Spinal cord (tissue), 10 donors: ENCODE data around the gene FLT1. TPM values are rescaled to one million over a fixed set of nuclear protein-coding genes. Genes with fewer than 3 reads are reported as not detected.

Experiments used
- DNase-seq, 6 donors: peaks; one replicate each; pipeline versions ENCODE4 v3.0.0 to v3.0.0-alpha.2; 2013 to 2015; ENCODE audit warnings: low spot score in 6 of 6, low read depth in 4 of 6
- H3K27ac ChIP-seq: one replicate; pipeline ENCODE4 v1.5.1; 2013; ENCODE audit warnings: low read depth, low read length, control low read depth
- H3K27me3 ChIP-seq: one replicate; pipeline ENCODE4 v1.6.1; 2013; ENCODE audit warnings: low read length; ENCODE audit not compliant: control insufficient read depth, insufficient read depth
- H3K36me3 ChIP-seq: one replicate; pipeline ENCODE4 v1.6.1; 2013; ENCODE audit warnings: low read length; ENCODE audit not compliant: control insufficient read depth, insufficient read depth
- H3K4me1 ChIP-seq: one replicate; pipeline ENCODE4 v1.6.1; 2013; ENCODE audit warnings: low read length; ENCODE audit not compliant: control insufficient read depth, insufficient read depth
- H3K4me3 ChIP-seq: one replicate; pipeline ENCODE4 v1.5.1; 2013; ENCODE audit warnings: low read depth, low read length, control low read depth
- H3K9me3 ChIP-seq: one replicate; pipeline ENCODE4 v1.6.1; 2013; ENCODE audit warnings: low read length; ENCODE audit not compliant: control insufficient read depth, insufficient read depth
- WGBS: methylation state at CpG from one replicate; pipeline ENCODE4 v1.1.5; 2013; ENCODE audit warnings: missing lambda C conversion rate; ENCODE audit not compliant: insufficient coverage; 5-methylcytosine and 5-hydroxymethylcytosine counted together
- polyA plus RNA-seq, 2 donors: library from polyadenylated mRNA; unstranded; fragments of 120-200 nt; gene quantifications; one replicate each; pipeline ENCODE4 v1.2.1, GENCODE V29; 2013; ENCODE audit not compliant: insufficient read length in 2 of 2
- total RNA-seq, 2 donors: library from RNA; depleted of rRNA in 1 of 2; stranded (reverse); fragments of 120-200 nt in 1 of 2; fragments of >200 nt in 1 of 2; gene quantifications; one replicate each; pipeline versions ENCODE4 v1.2.3 to v1.2.4, GENCODE V29; 2013 to 2014
- donor health status: healthy.

The FLT1 gene
- total and polyA plus RNA-seq, 4 donors, result 14.6 to 29.3 (median 23.9) TPM

DNA sequence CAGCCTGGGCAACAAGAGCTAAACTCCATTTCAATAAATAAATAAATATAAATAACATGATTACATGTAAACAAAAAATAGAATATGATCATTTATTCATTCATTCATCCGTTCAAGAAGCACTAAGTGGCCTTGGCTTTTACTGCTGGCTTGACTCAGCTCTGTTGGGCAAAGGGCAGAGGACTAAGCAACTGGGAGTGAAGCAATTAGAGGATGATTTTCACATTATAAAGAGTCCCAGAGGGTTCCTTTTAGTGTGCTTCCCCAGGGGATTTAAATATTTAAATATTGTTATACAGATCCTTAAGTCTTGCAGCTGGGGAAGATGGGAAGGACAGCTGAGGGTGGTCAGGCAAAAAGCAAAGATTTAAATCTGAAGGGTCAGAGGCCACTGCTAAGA is 34.9 kb upstream of the FLT1 start:
- Histone ChIP-seq H3K36me3 (no peaks in the 10 kb centered on the region), H3K4me1 (peaks cover 19% of the 10 kb centered on the region), H3K27me3 (peaks cover 20% of the 10 kb centered on the region), H3K9me3 (no peaks in the 10 kb centered on the region), H3K4me3 (no peak overlapping the region), H3K27ac (no peak overlapping the region)
- DNase-seq, result no peak
- WGBS, result no CpG with 5 or more reads among the region's 1 CpG

- no peak overlapping the region for H3K27ac ChIP-seq
- peaks cover 20% of the 10 kb centered on the region for H3K27me3 ChIP-seq
- WGBS, result 29% methylated on average over 1 of the region's 3 CpGs
- H3K36me3 ChIP-seq, result no peaks in the 10 kb centered on the region
- DNase-seq, result no peak
- H3K4me1 ChIP-seq, result peaks cover 19% of the 10 kb centered on the region
- no peaks in the 10 kb centered on the region for H3K9me3 ChIP-seq
- no peak overlapping the region for H3K4me3 ChIP-seq
Measured at GRCh38 chr13:28528848-28529247, 33.9 kb upstream of the FLT1 start.

DNA sequence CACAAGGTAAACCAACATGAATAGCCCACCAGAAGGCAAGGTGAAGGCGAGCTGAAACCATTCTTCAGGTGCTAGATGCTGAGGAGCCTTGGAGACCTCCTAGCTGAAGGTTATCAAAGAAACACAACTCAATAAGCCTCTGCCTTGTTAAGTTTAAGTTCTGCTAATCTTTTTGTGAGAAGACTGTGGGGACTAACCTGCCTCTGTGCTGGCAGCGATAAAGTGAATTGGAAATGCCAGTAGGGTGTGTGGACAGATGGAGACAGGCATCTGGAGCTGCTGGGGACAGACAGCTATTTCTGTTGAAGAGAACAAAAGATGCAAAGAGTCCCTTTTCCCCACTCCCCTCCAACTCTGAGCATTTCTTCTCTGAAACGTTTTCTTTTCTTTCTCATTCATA is 33.5 kb upstream of the FLT1 start:
- no peaks in the 10 kb centered on the region for H3K9me3 ChIP-seq
- no peak overlapping the region for H3K27ac ChIP-seq
- DNase-seq, result no peak
- peaks cover 19% of the 10 kb centered on the region for H3K4me1 ChIP-seq
- 90% methylated on average over 2 of the region's 3 CpGs for whole genome bisulfite sequencing
- H3K27me3 ChIP-seq, result peaks cover 20% of the 10 kb centered on the region
- no peak overlapping the region for H3K4me3 ChIP-seq
- no peaks in the 10 kb centered on the region for H3K36me3 ChIP-seq

- H3K4me1 ChIP-seq, result peaks cover 14% of the 10 kb centered on the region
- H3K9me3 ChIP-seq, result no peaks in the 10 kb centered on the region
- peaks cover 17% of the 10 kb centered on the region for H3K27me3 ChIP-seq
- no peaks in the 10 kb centered on the region for H3K36me3 ChIP-seq
- 76% methylated on average over 10 of the region's 13 CpGs for WGBS
- no peak for DNase-seq
- no peak overlapping the region for H3K27ac ChIP-seq
- no peak overlapping the region for H3K4me3 ChIP-seq
Measured at GRCh38 chr13:28527629-28528028, 32.7 kb upstream of the FLT1 start.

DNA sequence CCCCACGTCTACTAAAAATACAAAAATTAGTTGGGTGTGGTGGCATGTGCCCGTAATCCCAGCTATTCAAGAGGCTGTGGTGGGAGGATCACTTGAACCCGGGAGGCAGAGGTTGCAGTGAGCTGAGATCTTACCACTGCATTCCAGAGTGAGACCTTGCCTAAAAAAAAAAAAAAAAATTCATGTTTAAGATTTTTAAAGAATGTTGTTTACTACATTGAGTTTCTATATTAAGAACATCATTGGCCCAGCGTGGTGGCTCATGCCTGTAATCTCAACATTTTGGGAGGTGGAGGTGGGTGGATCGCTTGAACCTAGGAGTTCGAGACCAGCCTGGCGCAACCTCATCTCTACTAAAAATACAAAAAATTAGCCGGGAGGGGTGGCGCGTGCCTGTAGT is 31.9 kb upstream of the FLT1 start:
- WGBS, result 100% methylated on average over 2 of the region's 10 CpGs
- DNase-seq, result no peak
- Histone ChIP-seq H3K4me1 (peaks cover 11% of the 10 kb centered on the region), H3K27ac (no peak overlapping the region), H3K9me3 (no peaks in the 10 kb centered on the region), H3K4me3 (no peak overlapping the region), H3K36me3 (no peaks in the 10 kb centered on the region), H3K27me3 (peaks cover 14% of the 10 kb centered on the region)

- Histone ChIP-seq H3K36me3 (no peaks in the 10 kb centered on the region), H3K9me3 (no peaks in the 10 kb centered on the region), H3K4me3 (no peak overlapping the region), H3K27ac (no peak overlapping the region), H3K4me1 (no peaks in the 10 kb centered on the region), H3K27me3 (no peaks in the 10 kb centered on the region)
- WGBS, result 100% methylated on average over 2 of the region's 8 CpGs
- no peak for DNase-seq
Measured at GRCh38 chr13:28522871-28523270, 27.9 kb upstream of the FLT1 start.

DNA sequence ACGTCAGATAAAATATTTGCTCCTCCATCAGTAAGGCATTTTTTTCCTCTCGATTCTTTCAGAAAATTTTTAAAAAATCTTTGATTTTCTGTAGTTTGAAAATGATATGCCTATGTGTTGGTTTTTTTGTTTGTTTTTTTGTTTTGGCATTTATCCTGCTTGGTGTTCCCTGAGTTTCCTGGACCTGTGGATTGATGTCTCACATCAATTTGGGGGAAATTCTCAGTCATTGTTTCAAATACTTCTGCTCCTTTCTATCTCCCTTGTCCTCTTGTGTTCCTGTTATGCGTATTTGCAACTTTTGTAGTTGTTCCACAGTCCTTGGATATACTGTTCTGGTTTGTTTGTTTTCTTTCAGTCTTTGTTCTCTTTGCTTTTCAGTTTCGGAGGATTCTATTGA is 18.8 kb upstream of the FLT1 start:
- Histone ChIP-seq H3K9me3 (no peaks in the 10 kb centered on the region), H3K36me3 (no peaks in the 10 kb centered on the region), H3K27me3 (no peaks in the 10 kb centered on the region), H3K27ac (no peak overlapping the region), H3K4me3 (no peak overlapping the region), H3K4me1 (no peaks in the 10 kb centered on the region)
- DNase-seq, result no peak
- 80% methylated on average over 1 of the region's 4 CpGs for WGBS

- no peaks in the 10 kb centered on the region for H3K4me1 ChIP-seq
- no CpG with 5 or more reads among the region's 1 CpG for WGBS
- no peak overlapping the region for H3K27ac ChIP-seq
- H3K27me3 ChIP-seq, result no peaks in the 10 kb centered on the region
- H3K36me3 ChIP-seq, result no peaks in the 10 kb centered on the region
- no peak for DNase-seq
- H3K4me3 ChIP-seq, result no peak overlapping the region
- no peaks in the 10 kb centered on the region for H3K9me3 ChIP-seq
Measured at GRCh38 chr13:28510542-28510941, 15.6 kb upstream of the FLT1 start.

GRCh38 chr13:28510066-28510465 is 15.1 kb upstream of the FLT1 start:
- H3K36me3 ChIP-seq, result no peaks in the 10 kb centered on the region
- no peak overlapping the region for H3K4me3 ChIP-seq
- no peak for DNase-seq
- no peaks in the 10 kb centered on the region for H3K4me1 ChIP-seq
- H3K27me3 ChIP-seq, result no peaks in the 10 kb centered on the region
- no peaks in the 10 kb centered on the region for H3K9me3 ChIP-seq
- no peak overlapping the region for H3K27ac ChIP-seq

DNA sequence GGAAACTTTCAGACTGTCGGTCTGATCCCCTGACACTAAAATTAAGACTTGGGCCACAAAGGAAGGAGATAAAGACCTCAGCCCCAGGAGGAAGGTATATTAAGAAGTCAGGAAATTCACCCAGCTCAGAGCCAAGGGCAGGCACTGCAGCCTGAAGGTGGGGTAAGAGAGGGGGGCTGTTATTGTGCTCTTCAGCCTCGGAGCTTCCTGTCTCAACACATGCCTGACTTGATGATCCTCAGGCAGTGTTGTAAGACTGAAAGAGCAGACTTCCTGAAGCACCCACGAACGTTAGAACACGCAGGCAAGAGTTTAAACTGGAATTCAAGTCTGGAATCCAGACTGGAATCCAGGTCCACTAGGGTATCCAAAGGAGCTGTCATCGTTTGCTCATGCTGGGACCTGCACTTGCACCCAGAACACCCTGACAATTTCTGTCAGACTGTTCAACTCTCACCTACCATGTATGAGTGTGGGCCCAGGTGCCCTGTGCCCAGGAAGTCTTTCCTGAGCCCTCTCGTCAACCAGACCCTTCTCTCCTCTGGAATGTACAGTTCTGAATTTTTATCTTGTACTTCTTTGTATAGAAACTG is 10.7 kb upstream of the FLT1 start:
- peaks cover 3% of the 10 kb centered on the region for H3K27me3 ChIP-seq
- H3K27ac ChIP-seq, result no peak overlapping the region
- H3K4me3 ChIP-seq, result no peak overlapping the region
- DNase-seq, result no peak
- 78% methylated on average over 5 of the region's 7 CpGs for WGBS
- H3K4me1 ChIP-seq, result no peaks in the 10 kb centered on the region
- no peaks in the 10 kb centered on the region for H3K9me3 ChIP-seq
- H3K36me3 ChIP-seq, result no peaks in the 10 kb centered on the region
